ENCODE results near the gene HIRIP3. TPM values are rescaled to one million over a fixed set of nuclear protein-coding genes. Genes with fewer than 3 reads are reported as not detected.

Gene HIRIP3
- total and polyA plus RNA-seq, 2 of the 8 experiments (the other 6 are each of a cell fraction or from before 2014, with no cell fraction given) = 11.9 to 18.5 TPM

DNA sequence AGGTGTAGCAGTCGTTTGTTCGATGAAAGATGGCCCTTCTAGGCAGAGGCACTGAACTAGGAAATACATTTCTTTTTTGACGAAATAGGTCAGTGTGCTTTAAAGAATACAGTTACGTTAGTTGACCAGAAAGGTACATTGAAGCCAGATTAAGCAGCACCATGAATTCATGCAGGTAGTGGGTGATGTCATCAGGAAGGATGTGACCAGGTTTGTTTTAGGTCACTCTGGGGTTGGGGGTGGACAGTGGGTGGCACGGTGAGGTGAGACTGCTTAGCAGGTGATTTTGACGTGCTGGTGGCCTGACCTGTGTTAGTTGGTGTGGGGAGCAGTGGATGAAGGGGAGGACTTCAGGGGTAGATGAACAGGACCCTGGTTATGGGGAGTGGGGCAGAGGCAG is 4.2 kb upstream of the HIRIP3 start:
- Histone ChIP-seq H3K9me3 (ENCODE audit: insufficient read depth in 2 of 2, low read depth in 1 of 2, low read length in 1 of 2) (no peaks in the 10 kb centered on the region), H3K4me3 (ENCODE audit: extremely low read depth in 1 of 4, insufficient read depth in 2 of 4, low read depth in 3 of 4, low read length in 4 of 4) (no peak overlapping the region), H3K4me1 (replicated peaks in 1 of 4; ENCODE audit: control insufficient read depth in 3 of 4, insufficient read depth in 4 of 4, low read length in 3 of 4) (peaks cover 0 to 16% (median 6%) of the 10 kb centered on the region in 4 experiments; a peak in 6 of 7 replicates), H4K91ac (replicated peaks; ENCODE audit: insufficient read length, low read length) (no peak overlapping the region), H3K79me1 (ENCODE audit: low read depth, low read length) (peaks cover 3% of the 10 kb centered on the region; the same call in 1 of the 2 replicates), H2BK20ac (ENCODE audit: low read length) (no peak overlapping the region), H3K18ac (ENCODE audit: extremely low read depth, low read length) (no peak overlapping the region), H2BK12ac (ENCODE audit: low read depth, low read length) (0 out of 2 replicates have a peak overlapping the region, but pooled peaks have one; percentile 31), H2BK5ac (ENCODE audit: low read depth, low read length) (peak overlapping the region; percentile 37; the same call in 1 of the 2 replicates), H4K8ac (ENCODE audit: extremely low read depth, insufficient read depth, low read length) (no peak overlapping the region), H3K36me3 (ENCODE audit: control insufficient read depth in 2 of 4, insufficient read depth in 4 of 4, low read length in 3 of 4) (peaks cover 0 to 10% (median 4%) of the 10 kb centered on the region in 4 experiments; a peak in 5 of 8 replicates), H2BK15ac (ENCODE audit: low read length) (no peak overlapping the region), H3K23ac (ENCODE audit: insufficient read length) (no peak overlapping the region), H3K23me2 (ENCODE audit: low read depth, low read length) (peaks cover 9% of the 10 kb centered on the region; the same call in 1 of the 2 replicates), H3K14ac (ENCODE audit: insufficient read length) (no peak overlapping the region), H4K20me1 (replicated peaks in 1 of 2; ENCODE audit: control insufficient read depth in 1 of 2, insufficient read depth in 2 of 2, low read length in 2 of 2) (peaks cover 0 to 6% of the 10 kb centered on the region in 2 experiments), H4K5ac (ENCODE audit: insufficient read length, low read depth, low read length) (no peak overlapping the region), H3K27ac (ENCODE audit: low read depth, low read length) (no peak overlapping the region), H3K4me2 (ENCODE audit: insufficient read depth in 1 of 2, low read depth in 2 of 2, low read length in 2 of 2) (no peak overlapping the region), H3K79me2 (ENCODE audit: control insufficient read depth in 1 of 2, insufficient read depth in 2 of 2, low read length in 2 of 2) (peaks cover 0 to 7% of the 10 kb centered on the region in 2 experiments; a peak in 1 of 4 replicates), H2AK5ac (ENCODE audit: low read depth, low read length) (no peak overlapping the region), H3K4ac (replicated peaks; ENCODE audit: insufficient read length, low read depth, low read length) (no peak overlapping the region), H3K27me3 (replicated peaks in 1 of 4; ENCODE audit: control insufficient read depth in 3 of 4, extremely low read depth in 1 of 4, insufficient read depth in 3 of 4, low read length in 3 of 4) (no peaks in the 10 kb centered on the region), H2AFZ (ENCODE audit: low read length) (no peak overlapping the region), H3K56ac (replicated peaks; ENCODE audit: insufficient read length, low read depth, low read length) (no peak overlapping the region), H2BK120ac (replicated peaks; ENCODE audit: low read depth, low read length) (no peak overlapping the region), H3K9ac (replicated peaks in 1 of 4; ENCODE audit: extremely low read depth in 1 of 4, low read depth in 3 of 4, low read length in 3 of 4) (no peak overlapping the region)
- FAIRE-seq (no peak), DNase-seq (ENCODE audit: low read depth in 1 of 2, low spot score in 2 of 2) (no peak)
- no peak for TF ChIP-seq KDM1A (IDR thresholded peaks at IDR 0.05; ENCODE audit: borderline replicate concordance, low read length)
- TF ChIP-seq SAP30 (IDR thresholded peaks at IDR 0.05; ENCODE audit: insufficient read depth, insufficient replicate concordance, low read length) = no peak
- no peak for TF ChIP-seq KDM4A (IDR thresholded peaks at IDR 0.05; ENCODE audit: low read depth, low read length, severe bottlenecking)
- no peak for TF ChIP-seq KDM5A (IDR thresholded peaks at IDR 0.05; ENCODE audit: low read length)
- TF ChIP-seq BRCA1 (IDR thresholded peaks at IDR 0.05; ENCODE audit: low read depth, low read length) = no peak
- no peak for TF ChIP-seq SIX5 (IDR thresholded peaks at IDR 0.05; ENCODE audit: low read depth, low read length)
- no peak for TF ChIP-seq MAFK (IDR thresholded peaks at IDR 0.05; ENCODE audit: low read depth, low read length)
- no peak for TF ChIP-seq GABPA (IDR thresholded peaks at IDR 0.05; ENCODE audit: borderline replicate concordance, insufficient read depth, low read length)
- TF ChIP-seq BACH1 (IDR thresholded peaks at IDR 0.05; ENCODE audit: low read length) = no peak
- no peak for TF ChIP-seq FOSL1 (IDR thresholded peaks at IDR 0.05; ENCODE audit: insufficient read depth, low read depth, low read length)
- ChIA-PET POLR2A (ENCODE audit: partially characterized antibody) (interaction anchor here (1.1 to 3.2 kb wide), 4 partner anchors 14 to 114 kb away, joined by 3 to 10 read pairs (median 5); partner anchors contain the start of genes ASPHD1 and C16orf92), CTCF (ENCODE audit: partially characterized antibody) (interaction anchor here (1.0 to 3.5 kb wide), 7 partner anchors 10 to 67 kb away, joined by 3 to 18 read pairs (median 3); partner anchors contain the start of genes C16orf92 and TLCD3B)
- WGBS, 2 experiments (ENCODE audit: extremely low coverage in 1 of 2, insufficient coverage in 1 of 2, insufficient read length in 1 of 2, insufficient replicate concordance in 2 of 2, low coverage in 1 of 2, low lambda C conversion rate in 2 of 2, missing lambda C conversion rate in 1 of 2) = 89% methylated on average over 6 of the region's 6 CpGs; no CpG with 5 or more reads in 1 of the 2 experiments
